Liver (tissue), 9 donors: ENCODE measurements around the gene ZNF524. TPM values are rescaled to one million over a fixed set of nuclear protein-coding genes. Genes with fewer than 3 reads are reported as not detected.

Experiments used
- DNase-seq: peaks from one replicate; pipeline ENCODE4 v3.0.0-alpha.2; 2017; ENCODE audit warnings: low spot score
- H3K27ac ChIP-seq, 2 donors: one replicate each; pipeline ENCODE4 v1.7.0; 2013; ENCODE audit warnings: inconsistent platforms in 2 of 2, low read length in 2 of 2, control low read depth in 1 of 2, low read depth in 1 of 2, mild to moderate bottlenecking in 1 of 2
- H3K27me3 ChIP-seq, 4 donors: one replicate each; pipeline versions ENCODE4 v1.6.1 to v1.7.0; 2013; ENCODE audit warnings: low read length in 3 of 4, inconsistent platforms in 1 of 4, mild to moderate bottlenecking in 1 of 4, moderate library complexity in 1 of 4; ENCODE audit not compliant: control insufficient read depth in 4 of 4, insufficient read depth in 4 of 4
- H3K36me3 ChIP-seq, 4 donors: one replicate each; pipeline versions ENCODE4 v1.6.1 to v1.7.0; 2013; ENCODE audit warnings: low read length in 3 of 4, mild to moderate bottlenecking in 3 of 4, low read depth in 1 of 4, moderate library complexity in 1 of 4; ENCODE audit not compliant: control insufficient read depth in 4 of 4, insufficient read depth in 3 of 4
- H3K4me1 ChIP-seq, 4 donors: one replicate each; pipeline versions ENCODE4 v1.6.1 to v1.7.0; 2013; ENCODE audit warnings: low read length in 3 of 4, mild to moderate bottlenecking in 3 of 4, moderate library complexity in 1 of 4; ENCODE audit not compliant: control insufficient read depth in 4 of 4, insufficient read depth in 4 of 4
- H3K4me3 ChIP-seq, 3 donors: one replicate each; pipeline versions ENCODE4 v1.6.1 to v1.7.0; 2013; ENCODE audit warnings: low read length in 3 of 3, control low read depth in 1 of 3, low read depth in 1 of 3, mild to moderate bottlenecking in 1 of 3
- H3K9ac ChIP-seq, 2 donors: one replicate each; pipeline ENCODE4 v1.7.0; 2013; ENCODE audit warnings: low read length in 2 of 2, mild to moderate bottlenecking in 2 of 2, moderate library complexity in 2 of 2, control low read depth in 1 of 2, low read depth in 1 of 2
- H3K9me3 ChIP-seq, 4 donors: one replicate each; pipeline versions ENCODE4 v1.6.1 to v1.7.0; 2013; ENCODE audit warnings: low read length in 3 of 4; ENCODE audit not compliant: control insufficient read depth in 4 of 4
- ATF3 ChIP-seq: IDR thresholded peaks from 2 replicates; pipeline ENCODE4 v1.6.1; 2016; ENCODE audit warnings: antibody characterized with exemption
- EGR1 ChIP-seq, 2 donors: IDR thresholded peaks; 2 replicates each; pipeline ENCODE4 v1.6.1; 2016 to 2018; ENCODE audit warnings: antibody characterized with exemption in 2 of 2, low read depth in 2 of 2
- FOXA1 ChIP-seq: IDR thresholded peaks from 2 replicates; pipeline ENCODE4 v1.6.1; 2016; ENCODE audit warnings: antibody characterized with exemption
- FOXA2 ChIP-seq: IDR thresholded peaks from 2 replicates; pipeline ENCODE4 v1.6.1; 2016; ENCODE audit warnings: antibody characterized with exemption
- GABPA ChIP-seq, 2 donors: IDR thresholded peaks in 1 of 2; conservative IDR thresholded peaks in 1 of 2; 2 replicates each; pipeline ENCODE4 v1.6.1; 2016; ENCODE audit warnings: antibody characterized with exemption in 2 of 2, mild to moderate bottlenecking in 1 of 2, moderate library complexity in 1 of 2
- HNF4A ChIP-seq, 2 donors: conservative IDR thresholded peaks; 2 replicates each; pipeline ENCODE4 v1.6.1; 2016; ENCODE audit warnings: antibody characterized with exemption in 2 of 2, mild to moderate bottlenecking in 2 of 2
- HNF4G ChIP-seq: IDR thresholded peaks from 2 replicates; pipeline ENCODE4 v1.6.1; 2016; ENCODE audit warnings: antibody characterized with exemption
- MAX ChIP-seq: IDR thresholded peaks from 2 replicates; pipeline ENCODE4 v1.6.1; 2016; ENCODE audit warnings: antibody characterized with exemption
- NR2F2 ChIP-seq: IDR thresholded peaks from 2 replicates; pipeline ENCODE4 v1.6.1; 2016; ENCODE audit warnings: antibody characterized with exemption
- RAD21 ChIP-seq, 2 donors: IDR thresholded peaks; 2 replicates each; pipeline ENCODE4 v1.6.1; 2016; ENCODE audit warnings: antibody characterized with exemption in 2 of 2, mild to moderate bottlenecking in 2 of 2
- REST ChIP-seq: IDR thresholded peaks from 2 replicates; pipeline ENCODE4 v1.6.1; 2016; ENCODE audit warnings: antibody characterized with exemption, mild to moderate bottlenecking
- SP1 ChIP-seq: IDR thresholded peaks from 2 replicates; pipeline ENCODE4 v1.6.1; 2018; ENCODE audit warnings: antibody characterized with exemption, mild to moderate bottlenecking
- YY1 ChIP-seq: IDR thresholded peaks from 2 replicates; pipeline ENCODE4 v1.6.1; 2016; ENCODE audit warnings: antibody characterized with exemption, mild to moderate bottlenecking
- ZBTB33 ChIP-seq: IDR thresholded peaks from 2 replicates; pipeline ENCODE4 v1.6.1; 2016; ENCODE audit warnings: antibody characterized with exemption
- WGBS: extraction: QIAGEN DNeasy Blood & Tissue Kit; methylation state at CpG from one replicate; pipeline ENCODE4 v1.1.7; 2013; 5-methylcytosine and 5-hydroxymethylcytosine counted together
- polyA plus RNA-seq, 2 donors: library from polyadenylated mRNA; stranded (reverse) in 1 of 2; unstranded in 1 of 2; fragments of 200-250 nt in 1 of 2; fragments of >200 nt in 1 of 2; fragmentation: Nextera tagmentation in 1 of 2; extraction: Ambion mirVana in 1 of 2; gene quantifications; one replicate each; pipeline versions ENCODE4 v1.2.1 to v1.2.3, GENCODE V29; 2013 to 2015
- total RNA-seq, 2 donors: library from RNA; depleted of rRNA; stranded (reverse); fragments of >200 nt; gene quantifications; one replicate each; pipeline ENCODE4 v1.2.3, GENCODE V29; 2014
- donor health status: healthy.
- donor health status: healthy.
- donor health status: healthy.
- donor health status: healthy.
- donor health status: healthy.

Gene ZNF524
- total and polyA plus RNA-seq, 4 donors, result 6.7 to 12.3 (median 10.2) TPM

GRCh38 chr19:55603581-55604292, 3.6 kb downstream of the ZNF524 start:
- Histone ChIP-seq H3K9ac (no peak overlapping the region), H3K27me3 (no peaks in the 10 kb centered on the region), H3K4me1 (peaks cover 1 to 28% (median 25%) of the 10 kb centered on the region in 4 donors), H3K36me3 (no peaks in the 10 kb centered on the region), H3K4me3 (no peak overlapping the region), H3K27ac (no peak overlapping the region), H3K9me3 (no peaks in the 10 kb centered on the region)
- no peak for DNase-seq
- no peak for TF ChIP-seq REST
- TF ChIP-seq NR2F2, result no peak
- TF ChIP-seq HNF4A (conservative IDR thresholded peaks at IDR 0.05), result no peak
- 76% methylated on average over 22 of the region's 22 CpGs for whole genome bisulfite sequencing

- H3K27me3 ChIP-seq, result no peaks in the 10 kb centered on the region
- DNase-seq, result peak; percentile 88
- peak overlapping the region; percentile 92 for H3K27ac ChIP-seq
- H3K36me3 ChIP-seq, result peaks cover 0 to 8% (median 2%) of the 10 kb centered on the region in 4 donors
- H3K9me3 ChIP-seq, result no peaks in the 10 kb centered on the region
- H3K9ac ChIP-seq, result no peak overlapping the region
- H3K4me3 ChIP-seq, result peak overlapping the region; percentile 55 to 91 (median 76)
- no peak for TF ChIP-seq ATF3
- TF ChIP-seq HNF4G, result no peak
- TF ChIP-seq MAX, result no peak
- peak; percentile 68 for TF ChIP-seq YY1
- TF ChIP-seq FOXA2, result no peak
- TF ChIP-seq EGR1 (IDR thresholded peaks at IDR 0.05; ENCODE audit: low read depth in 2 of 2), result peak; percentile 36 to 76
- TF ChIP-seq NR2F2, result no peak
- peak; percentile 36 for TF ChIP-seq SP1
- TF ChIP-seq RAD21 (IDR thresholded peaks at IDR 0.05), result peak in 1 of 2 donors; percentile 9
- no peak for TF ChIP-seq FOXA1
- no peak for TF ChIP-seq ZBTB33
- TF ChIP-seq GABPA (IDR thresholded peaks at IDR 0.05 in 1 of 2, conservative IDR thresholded peaks at IDR 0.05 in 1 of 2), result peak; percentile 72 to 92
- under 1% methylated on average over 43 of the region's 43 CpGs for WGBS
- H3K4me1 ChIP-seq, result peaks cover 1 to 28% (median 23%) of the 10 kb centered on the region in 4 donors
Measured at GRCh38 chr19:55605207-55605636, 5.1 kb downstream of the ZNF524 start.
